ENCODE results near the gene APBA3. TPM values are rescaled to one million over a fixed set of nuclear protein-coding genes. Genes with fewer than 3 reads are reported as not detected.

The APBA3 gene
- total and polyA plus RNA-seq, 2 of the 4 experiments (the other 2 are of a cell fraction), result 9.5 to 18.4 TPM

DNA sequence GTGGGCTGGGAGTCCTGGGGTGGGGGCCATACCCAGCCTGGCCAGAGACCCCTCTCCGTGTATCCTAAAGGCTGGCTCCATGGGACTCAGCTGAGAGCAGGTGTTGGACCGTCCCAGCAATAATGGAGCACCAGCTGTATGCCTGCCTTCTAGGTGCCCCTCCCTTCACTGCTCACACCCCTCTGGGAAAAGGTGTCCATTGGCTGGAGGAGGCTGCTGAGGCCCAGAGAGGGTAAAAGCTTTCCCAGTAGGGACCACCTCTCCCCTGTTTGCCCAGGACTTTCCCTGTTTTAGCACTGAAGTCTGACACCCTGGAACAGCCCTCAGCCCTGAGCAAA is 13.9 kb upstream of the APBA3 start:
- H2AK5ac ChIP-seq (ENCODE audit: low read depth, low read length), result no peak overlapping the region
- no peak for ATAC-seq (ENCODE audit: low read depth)
- H2BK15ac ChIP-seq (ENCODE audit: low read depth, low read length), result no peak overlapping the region
- TF ChIP-seq, protein P1, sequence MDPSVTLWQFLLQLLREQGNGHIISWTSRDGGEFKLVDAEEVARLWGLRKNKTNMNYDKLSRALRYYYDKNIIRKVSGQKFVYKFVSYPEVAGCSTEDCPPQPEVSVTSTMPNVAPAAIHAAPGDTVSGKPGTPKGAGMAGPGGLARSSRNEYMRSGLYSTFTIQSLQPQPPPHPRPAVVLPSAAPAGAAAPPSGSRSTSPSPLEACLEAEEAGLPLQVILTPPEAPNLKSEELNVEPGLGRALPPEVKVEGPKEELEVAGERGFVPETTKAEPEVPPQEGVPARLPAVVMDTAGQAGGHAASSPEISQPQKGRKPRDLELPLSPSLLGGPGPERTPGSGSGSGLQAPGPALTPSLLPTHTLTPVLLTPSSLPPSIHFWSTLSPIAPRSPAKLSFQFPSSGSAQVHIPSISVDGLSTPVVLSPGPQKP (IDR thresholded peaks at IDR 0.05; ENCODE audit: borderline replicate concordance, low read depth, low read length), result no peak
- TF ChIP-seq BHLHE40 (IDR thresholded peaks at IDR 0.05; ENCODE audit: low read depth, low read length), result no peak
- no peak for TF ChIP-seq MAFK (IDR thresholded peaks at IDR 0.05; ENCODE audit: low read depth, low read length)
- no peak for TF ChIP-seq MXI1 (IDR thresholded peaks at IDR 0.05; ENCODE audit: borderline replicate concordance, low read depth, low read length)
- TF ChIP-seq, protein P2, sequence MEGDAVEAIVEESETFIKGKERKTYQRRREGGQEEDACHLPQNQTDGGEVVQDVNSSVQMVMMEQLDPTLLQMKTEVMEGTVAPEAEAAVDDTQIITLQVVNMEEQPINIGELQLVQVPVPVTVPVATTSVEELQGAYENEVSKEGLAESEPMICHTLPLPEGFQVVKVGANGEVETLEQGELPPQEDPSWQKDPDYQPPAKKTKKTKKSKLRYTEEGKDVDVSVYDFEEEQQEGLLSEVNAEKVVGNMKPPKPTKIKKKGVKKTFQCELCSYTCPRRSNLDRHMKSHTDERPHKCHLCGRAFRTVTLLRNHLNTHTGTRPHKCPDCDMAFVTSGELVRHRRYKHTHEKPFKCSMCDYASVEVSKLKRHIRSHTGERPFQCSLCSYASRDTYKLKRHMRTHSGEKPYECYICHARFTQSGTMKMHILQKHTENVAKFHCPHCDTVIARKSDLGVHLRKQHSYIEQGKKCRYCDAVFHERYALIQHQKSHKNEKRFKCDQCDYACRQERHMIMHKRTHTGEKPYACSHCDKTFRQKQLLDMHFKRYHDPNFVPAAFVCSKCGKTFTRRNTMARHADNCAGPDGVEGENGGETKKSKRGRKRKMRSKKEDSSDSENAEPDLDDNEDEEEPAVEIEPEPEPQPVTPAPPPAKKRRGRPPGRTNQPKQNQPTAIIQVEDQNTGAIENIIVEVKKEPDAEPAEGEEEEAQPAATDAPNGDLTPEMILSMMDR (conservative IDR thresholded peaks at IDR 0.05; ENCODE audit: low read depth, low read length), result no peak
- TF ChIP-seq FOS (IDR thresholded peaks at IDR 0.05; ENCODE audit: low read depth, low read length), result no peak
- TF ChIP-seq MAZ (IDR thresholded peaks at IDR 0.05; ENCODE audit: borderline replicate concordance, low read depth, low read length), result no peak
- no peak for TF ChIP-seq RCOR1 (IDR thresholded peaks at IDR 0.05; ENCODE audit: insufficient replicate concordance, low read length)
- intact Hi-C loops (cut with micrococcal nuclease) (no loop called here), dilution Hi-C loops (cut with HindIII; ENCODE audit: low sequenced_read_pairs, unreplicated experiment) (no loop called here), in situ Hi-C loops (cut with MboI; ENCODE audit: low sequenced_read_pairs) (no loop called here)
- H3K9ac ChIP-seq (ENCODE audit: low read depth, low read length), result no peak overlapping the region
- H3K4me3 ChIP-seq (ENCODE audit: insufficient read depth, low read depth, low read length), result no peak overlapping the region
- no peak overlapping the region for H2AK9ac ChIP-seq (replicated peaks; ENCODE audit: low read depth, low read length, poor library complexity)
- WGBS, 2 experiments (ENCODE audit: extremely low coverage in 2 of 2, insufficient read length in 1 of 2), result no CpG with 5 or more reads among the region's 2 CpGs
- no peaks in the 10 kb centered on the region for H4K20me1 ChIP-seq (ENCODE audit: insufficient read depth, low read length)
- H2AFZ ChIP-seq (replicated peaks; ENCODE audit: low read length, poor library complexity), result no peak overlapping the region
- no peak overlapping the region for H3K4me2 ChIP-seq (ENCODE audit: low read depth, low read length)
- BruUV-seq (replicated peaks), result no TSS peak
- no peak overlapping the region for H3K27ac ChIP-seq (ENCODE audit: insufficient read depth, low read length)
- H2BK5ac ChIP-seq (ENCODE audit: low read depth, low read length, poor library complexity, severe bottlenecking), result no peak overlapping the region
- no peak overlapping the region for H2BK120ac ChIP-seq (ENCODE audit: low read depth, low read length)
- H3K27me3 ChIP-seq (ENCODE audit: control insufficient read depth, insufficient read depth, low read length), result peaks cover 5% of the 10 kb centered on the region; the same call in 1 of the 2 replicates
- no peak overlapping the region for H4K8ac ChIP-seq (ENCODE audit: low read depth in 2 of 2, low read length in 2 of 2)
- no peaks in the 10 kb centered on the region for H3K79me1 ChIP-seq (ENCODE audit: low read depth in 1 of 2, low read length in 2 of 2)
- no peak overlapping the region for H3K56ac ChIP-seq (ENCODE audit: extremely low read depth, insufficient read depth, low read length)
- H3K9me1 ChIP-seq (ENCODE audit: insufficient read depth, low read length), result no peaks in the 10 kb centered on the region
- no peaks in the 10 kb centered on the region for H3K9me3 ChIP-seq (ENCODE audit: control insufficient read depth, insufficient read depth, low read length)
- no peak overlapping the region for H3K14ac ChIP-seq (replicated peaks; ENCODE audit: low read depth, low read length)
- POLR2A ChIA-PET (ENCODE audit: unreplicated experiment), result interaction anchor here (0.6 kb wide), 1 partner anchor 210 kb away, joined by 4 read pairs; the partner anchor contains the start of gene EEF2
- no peak overlapping the region for H3K18ac ChIP-seq (ENCODE audit: low read depth, low read length)
- no peak overlapping the region for H4K5ac ChIP-seq (ENCODE audit: low read depth, low read length)
- no peak for DNase-seq
- no peak overlapping the region for H4K91ac ChIP-seq (ENCODE audit: insufficient read depth, low read depth, low read length)
- no peak overlapping the region for H3K23ac ChIP-seq (ENCODE audit: low read depth, low read length)
- no peak overlapping the region for H2BK20ac ChIP-seq (ENCODE audit: low read depth, low read length)
- CTCF ChIA-PET, result interaction anchor here (0.5 kb wide), 1 partner anchor 90 kb away, joined by 3 read pairs; no protein-coding TSS in a partner anchor
- no peaks in the 10 kb centered on the region for H3K36me3 ChIP-seq (ENCODE audit: control insufficient read depth, insufficient read depth, low read length)
- no peaks in the 10 kb centered on the region for H3K4me1 ChIP-seq (ENCODE audit: control insufficient read depth, insufficient read depth, low read length)
- H3K4ac ChIP-seq (ENCODE audit: low read depth, low read length), result no peak overlapping the region
